DND-41 (cell line): Measurements from ENCODE around the gene ABCC9.

Source experiments
- EZH2 ChIP-seq: IDR thresholded peaks from 3 replicates; pipeline ENCODE4 v1.6.1; 2012; ENCODE audit warnings: borderline replicate concordance, low read depth, mild to moderate bottlenecking, moderate library complexity, low read length, inconsistent platforms; ENCODE audit not compliant: severe bottlenecking
- TF ChIP-seq, protein P1 (sequence below): IDR thresholded peaks from 2 replicates; pipeline ENCODE4 v1.5.1; 2012; ENCODE audit warnings: borderline replicate concordance, low read length, moderate library complexity, mild to moderate bottlenecking; ENCODE audit not compliant: poor library complexity, severe bottlenecking; ENCODE audit errors: extremely low read depth

DNA sequence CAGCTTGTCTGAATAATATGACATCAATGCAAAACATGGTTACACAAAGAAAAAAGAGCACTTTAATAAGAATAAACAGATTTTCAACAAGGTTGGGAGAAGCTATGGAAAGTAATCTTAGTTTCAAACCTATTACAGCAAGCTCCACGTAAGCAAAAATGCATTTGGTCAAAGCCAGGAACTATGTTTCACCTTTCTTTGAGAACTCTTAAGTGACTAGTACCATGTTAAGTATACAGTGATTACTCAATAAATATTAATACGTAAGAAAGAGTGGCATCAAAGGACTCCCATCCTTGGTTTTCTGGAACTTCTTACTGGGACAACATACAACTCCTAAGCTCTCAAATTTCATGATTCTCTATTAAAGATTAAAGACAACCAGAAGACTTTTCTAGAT lies 80.7 kb downstream of the ABCC9 start:
- TF ChIP-seq, protein P1, sequence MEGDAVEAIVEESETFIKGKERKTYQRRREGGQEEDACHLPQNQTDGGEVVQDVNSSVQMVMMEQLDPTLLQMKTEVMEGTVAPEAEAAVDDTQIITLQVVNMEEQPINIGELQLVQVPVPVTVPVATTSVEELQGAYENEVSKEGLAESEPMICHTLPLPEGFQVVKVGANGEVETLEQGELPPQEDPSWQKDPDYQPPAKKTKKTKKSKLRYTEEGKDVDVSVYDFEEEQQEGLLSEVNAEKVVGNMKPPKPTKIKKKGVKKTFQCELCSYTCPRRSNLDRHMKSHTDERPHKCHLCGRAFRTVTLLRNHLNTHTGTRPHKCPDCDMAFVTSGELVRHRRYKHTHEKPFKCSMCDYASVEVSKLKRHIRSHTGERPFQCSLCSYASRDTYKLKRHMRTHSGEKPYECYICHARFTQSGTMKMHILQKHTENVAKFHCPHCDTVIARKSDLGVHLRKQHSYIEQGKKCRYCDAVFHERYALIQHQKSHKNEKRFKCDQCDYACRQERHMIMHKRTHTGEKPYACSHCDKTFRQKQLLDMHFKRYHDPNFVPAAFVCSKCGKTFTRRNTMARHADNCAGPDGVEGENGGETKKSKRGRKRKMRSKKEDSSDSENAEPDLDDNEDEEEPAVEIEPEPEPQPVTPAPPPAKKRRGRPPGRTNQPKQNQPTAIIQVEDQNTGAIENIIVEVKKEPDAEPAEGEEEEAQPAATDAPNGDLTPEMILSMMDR, result no peak
- TF ChIP-seq EZH2, result no peak
